Tibial artery (tissue), 4 donors: ENCODE results near the gene ABCE1.

ENCODE experiments used
- DNase-seq, 2 donors: peaks; one replicate each; pipeline ENCODE4 v3.0.0-alpha.2; 2019
- H3K27ac ChIP-seq, 2 donors: fragments of 200-600 bp; sonication (generic) in 1 of 2; 1 replicate in 1 of 2; 2 replicates in 1 of 2; pipeline ENCODE4 v1.5.1; 2018 to 2019; ENCODE audit warnings: mild to moderate bottlenecking in 1 of 2
- H3K27me3 ChIP-seq, 2 donors: fragments of 200-600 bp; sonication (generic) in 1 of 2; one replicate each; pipeline versions ENCODE4 v1.5.1 to v1.6.0; 2016 to 2019
- H3K36me3 ChIP-seq, 3 donors: fragments of 200-600 bp; sonication (generic) in 2 of 3; one replicate each; pipeline ENCODE4 v1.5.1; 2016 to 2019; ENCODE audit warnings: mild to moderate bottlenecking in 2 of 3
- H3K4me1 ChIP-seq, 4 donors: fragments of 200-600 bp; sonication (generic) in 2 of 4; 1 replicate in 3 of 4; 2 replicates in 1 of 4; pipeline ENCODE4 v1.5.1; 2016 to 2019
- H3K4me3 ChIP-seq, 2 donors: fragments of 200-600 bp; sonication (generic) in 1 of 2; 1 replicate in 1 of 2; 2 replicates in 1 of 2; pipeline ENCODE4 v1.5.1; 2018 to 2019; ENCODE audit warnings: mild to moderate bottlenecking in 2 of 2
- H3K9me3 ChIP-seq, 3 donors: fragments of 200-600 bp; sonication (generic) in 1 of 3; one replicate each; pipeline ENCODE4 v1.5.1; 2016 to 2019
- CTCF ChIP-seq, 2 experiments: fragments of 200-600 bp in 1 of 2; fragments of 450-650 bp in 1 of 2; IDR thresholded peaks; one replicate each; pipeline ENCODE4 v1.5.1; 2017 to 2019; ENCODE audit warnings: antibody characterized with exemption in 2 of 2, mild to moderate bottlenecking in 1 of 2, moderate library complexity in 1 of 2
- intact Hi-C: fragments of 100-400 bp; cut with DNase I; formaldehyde crosslinking; loops from one replicate; pipeline ENCODE4 v1.15.0; 2023; ENCODE audit warnings: low total_unique reads

Gene ABCE1

GRCh38 chr4:145161549-145161948 is 63.4 kb downstream of the ABCE1 start:
- intact Hi-C loops, result no loop called here
- peaks cover 35 to 74% (median 39%) of the 10 kb centered on the region in 3 donors for H3K36me3 ChIP-seq
- no peaks in the 10 kb centered on the region for H3K9me3 ChIP-seq
- no peak overlapping the region for H3K27ac ChIP-seq
- no peaks in the 10 kb centered on the region for H3K27me3 ChIP-seq
- no peaks in the 10 kb centered on the region for H3K4me1 ChIP-seq
- no peak for DNase-seq
- no peak for TF ChIP-seq CTCF (IDR thresholded peaks at IDR 0.05)
- no peak overlapping the region for H3K4me3 ChIP-seq

GRCh38 chr4:145167887-145168286 is 69.8 kb downstream of the ABCE1 start:
- H3K36me3 ChIP-seq, result peaks cover 8 to 40% (median 19%) of the 10 kb centered on the region in 3 donors
- H3K27ac ChIP-seq, result no peak overlapping the region
- no peaks in the 10 kb centered on the region for H3K4me1 ChIP-seq
- no peak for DNase-seq
- H3K9me3 ChIP-seq, result no peaks in the 10 kb centered on the region
- intact Hi-C loops, result no loop called here
- no peaks in the 10 kb centered on the region for H3K27me3 ChIP-seq
- TF ChIP-seq CTCF (IDR thresholded peaks at IDR 0.05), result no peak
- H3K4me3 ChIP-seq, result no peak overlapping the region

- TF ChIP-seq CTCF (IDR thresholded peaks at IDR 0.05), result no peak
- no peaks in the 10 kb centered on the region for H3K9me3 ChIP-seq
- no peak overlapping the region for H3K4me3 ChIP-seq
- DNase-seq, result no peak
- no peaks in the 10 kb centered on the region for H3K4me1 ChIP-seq
- H3K36me3 ChIP-seq, result peaks cover 8 to 38% (median 11%) of the 10 kb centered on the region in 3 donors
- H3K27me3 ChIP-seq, result no peaks in the 10 kb centered on the region
- no peak overlapping the region for H3K27ac ChIP-seq
- intact Hi-C loops, result no loop called here
These were observed 70.6 kb downstream of the ABCE1 start for GRCh38 chr4:145168581-145169187.

GRCh38 chr4:145170223-145170622 is 72.1 kb downstream of the ABCE1 start:
- peaks cover 0 to 5% (median 2%) of the 10 kb centered on the region in 4 donors for H3K4me1 ChIP-seq
- H3K4me3 ChIP-seq, result no peak overlapping the region
- H3K36me3 ChIP-seq, result peaks cover 7 to 32% (median 8%) of the 10 kb centered on the region in 3 donors
- DNase-seq, result no peak
- H3K27ac ChIP-seq, result no peak overlapping the region
- no peaks in the 10 kb centered on the region for H3K9me3 ChIP-seq
- no peak for TF ChIP-seq CTCF (IDR thresholded peaks at IDR 0.05)
- intact Hi-C loops, result loop anchor here (10.0 kb wide), 2 partner anchors 65 to 765 kb away; partner anchors contain the start of gene ZNF827
- no peaks in the 10 kb centered on the region for H3K27me3 ChIP-seq

- TF ChIP-seq CTCF (IDR thresholded peaks at IDR 0.05), result no peak
- H3K27ac ChIP-seq, result no peak overlapping the region
- H3K9me3 ChIP-seq, result no peaks in the 10 kb centered on the region
- peaks cover 7 to 25% (median 8%) of the 10 kb centered on the region in 3 donors for H3K36me3 ChIP-seq
- intact Hi-C loops, result loop anchor here (10.0 kb wide), 2 partner anchors 67 to 763 kb away; partner anchors contain the start of gene ZNF827
- H3K4me1 ChIP-seq, result peaks cover 0 to 22% (median 13%) of the 10 kb centered on the region in 4 donors
- no peak for DNase-seq
- no peaks in the 10 kb centered on the region for H3K27me3 ChIP-seq
- H3K4me3 ChIP-seq, result no peak overlapping the region
These were observed 73.8 kb downstream of the ABCE1 start for GRCh38 chr4:145171911-145172310.
